HepG2 (cell line): ENCODE data around the gene CDK7.

Source experiments
- AGO1 ChIP-seq: fragments of 200-400 bp; formaldehyde crosslinking; IDR thresholded peaks from 2 replicates; pipeline ENCODE4 v1.6.1; 2017; ENCODE audit warnings: mild to moderate bottlenecking, low read depth, low read length, moderate library complexity; ENCODE audit not compliant: poor library complexity, severe bottlenecking
- CBX2 ChIP-seq, 2 experiments: fragments of 200-600 bp in 1 of 2; sonication (generic); formaldehyde crosslinking in 1 of 2; IDR thresholded peaks; 2 replicates each; pipeline versions ENCODE4 v1.7.0 to v1.8.1; 2018 to 2022; ENCODE audit warnings: low read depth in 2 of 2, low read length in 1 of 2, mild to moderate bottlenecking in 1 of 2, missing genetic modification reagents in 1 of 2
- NCOR1 ChIP-seq: fragments of 200-600 bp; sonication (generic); IDR thresholded peaks from 2 replicates; pipeline ENCODE4 v1.7.0; 2017; ENCODE audit warnings: antibody characterized with exemption, low read length, borderline replicate concordance
- POLR2A ChIP-seq, 2 experiments: IDR thresholded peaks; 2 replicates each; pipeline ENCODE4 v1.6.1; 2011; ENCODE audit warnings: low read depth in 2 of 2, low read length in 2 of 2, mild to moderate bottlenecking in 1 of 2, moderate library complexity in 1 of 2; ENCODE audit not compliant: insufficient read depth in 1 of 2
- TGIF2 ChIP-seq: IDR thresholded peaks from 2 replicates; pipeline ENCODE4 v1.6.1; 2016; ENCODE audit warnings: control low read depth, missing compliant biosample characterization
- ZNF431 ChIP-seq: sonication (generic); formaldehyde crosslinking; IDR thresholded peaks from 2 replicates; pipeline ENCODE4 v1.9.0; 2022; ENCODE audit warnings: missing genetic modification reagents, low read depth, mild to moderate bottlenecking, borderline replicate concordance
- ZNF468 ChIP-seq: sonication (generic); formaldehyde crosslinking; IDR thresholded peaks from 2 replicates; pipeline ENCODE4 v1.8.0; 2022; ENCODE audit warnings: mild to moderate bottlenecking, moderate library complexity, missing genetic modification reagents
- ZNF75D ChIP-seq: sonication (generic); formaldehyde crosslinking; IDR thresholded peaks from 2 replicates; pipeline ENCODE4 v1.8.1; 2023; ENCODE audit warnings: missing genetic modification reagents, mild to moderate bottlenecking, borderline replicate concordance
- ZSCAN30 ChIP-seq: sonication (generic); formaldehyde crosslinking; IDR thresholded peaks from 2 replicates; pipeline ENCODE4 v1.5.0; 2020; ENCODE audit warnings: mild to moderate bottlenecking, missing genetic modification reagents
- TF ChIP-seq, protein P1 (sequence below): sonication (generic); formaldehyde crosslinking; IDR thresholded peaks from 2 replicates; pipeline ENCODE4 v1.9.0; 2021; ENCODE audit warnings: missing genetic modification reagents, mild to moderate bottlenecking, borderline replicate concordance
- TF ChIP-seq, protein P2 (sequence below): sonication (generic); formaldehyde crosslinking; IDR thresholded peaks from 2 replicates; pipeline ENCODE4 v1.5.0; 2020; ENCODE audit warnings: mild to moderate bottlenecking, missing genetic modification reagents, moderate library complexity
- TF ChIP-seq, protein P3 (sequence below): sonication (generic); formaldehyde crosslinking; conservative IDR thresholded peaks from 2 replicates; pipeline ENCODE4 v1.4.0; 2020; ENCODE audit warnings: missing genetic modification reagents

DNA sequence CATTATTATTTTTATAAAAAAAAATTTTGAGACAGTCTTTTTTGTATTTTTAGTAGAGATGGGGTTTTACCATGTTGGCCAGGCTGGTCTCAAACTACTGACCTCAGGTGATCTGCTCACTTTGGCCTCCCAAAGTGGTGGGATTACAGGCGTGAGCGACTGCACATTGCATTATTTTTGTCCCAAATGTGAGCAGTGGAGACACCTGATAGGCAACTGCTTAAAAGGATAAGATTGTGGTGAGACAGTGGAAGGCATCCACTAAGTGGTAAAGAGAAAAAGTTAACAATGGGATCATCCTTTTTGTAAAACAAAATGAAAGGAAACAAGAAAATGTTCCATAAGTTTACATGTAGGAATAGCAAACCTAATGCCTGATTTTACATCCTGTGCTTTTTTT lies 47.3 kb upstream of the CDK7 start:
- TF ChIP-seq, protein P1, sequence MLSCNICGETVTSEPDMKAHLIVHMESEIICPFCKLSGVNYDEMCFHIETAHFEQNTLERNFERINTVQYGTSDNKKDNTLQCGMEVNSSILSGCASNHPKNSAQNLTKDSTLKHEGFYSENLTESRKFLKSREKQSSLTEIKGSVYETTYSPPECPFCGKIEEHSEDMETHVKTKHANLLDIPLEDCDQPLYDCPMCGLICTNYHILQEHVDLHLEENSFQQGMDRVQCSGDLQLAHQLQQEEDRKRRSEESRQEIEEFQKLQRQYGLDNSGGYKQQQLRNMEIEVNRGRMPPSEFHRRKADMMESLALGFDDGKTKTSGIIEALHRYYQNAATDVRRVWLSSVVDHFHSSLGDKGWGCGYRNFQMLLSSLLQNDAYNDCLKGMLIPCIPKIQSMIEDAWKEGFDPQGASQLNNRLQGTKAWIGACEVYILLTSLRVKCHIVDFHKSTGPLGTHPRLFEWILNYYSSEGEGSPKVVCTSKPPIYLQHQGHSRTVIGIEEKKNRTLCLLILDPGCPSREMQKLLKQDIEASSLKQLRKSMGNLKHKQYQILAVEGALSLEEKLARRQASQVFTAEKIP (CRISPR knock-in tag): no peak
- no peak for TF ChIP-seq NCOR1
- no peak for TF ChIP-seq POLR2A (IDR thresholded peaks at IDR 0.05; ENCODE audit: insufficient read depth in 1 of 2, low read depth in 2 of 2, low read length in 2 of 2)
- no peak for TF ChIP-seq ZNF75D (CRISPR knock-in tag)
- TF ChIP-seq ZNF431 (CRISPR knock-in tag): no peak
- TF ChIP-seq TGIF2: no peak
- no peak for TF ChIP-seq ZSCAN30 (CRISPR knock-in tag)
- TF ChIP-seq ZNF468: no peak
- TF ChIP-seq, protein P2, sequence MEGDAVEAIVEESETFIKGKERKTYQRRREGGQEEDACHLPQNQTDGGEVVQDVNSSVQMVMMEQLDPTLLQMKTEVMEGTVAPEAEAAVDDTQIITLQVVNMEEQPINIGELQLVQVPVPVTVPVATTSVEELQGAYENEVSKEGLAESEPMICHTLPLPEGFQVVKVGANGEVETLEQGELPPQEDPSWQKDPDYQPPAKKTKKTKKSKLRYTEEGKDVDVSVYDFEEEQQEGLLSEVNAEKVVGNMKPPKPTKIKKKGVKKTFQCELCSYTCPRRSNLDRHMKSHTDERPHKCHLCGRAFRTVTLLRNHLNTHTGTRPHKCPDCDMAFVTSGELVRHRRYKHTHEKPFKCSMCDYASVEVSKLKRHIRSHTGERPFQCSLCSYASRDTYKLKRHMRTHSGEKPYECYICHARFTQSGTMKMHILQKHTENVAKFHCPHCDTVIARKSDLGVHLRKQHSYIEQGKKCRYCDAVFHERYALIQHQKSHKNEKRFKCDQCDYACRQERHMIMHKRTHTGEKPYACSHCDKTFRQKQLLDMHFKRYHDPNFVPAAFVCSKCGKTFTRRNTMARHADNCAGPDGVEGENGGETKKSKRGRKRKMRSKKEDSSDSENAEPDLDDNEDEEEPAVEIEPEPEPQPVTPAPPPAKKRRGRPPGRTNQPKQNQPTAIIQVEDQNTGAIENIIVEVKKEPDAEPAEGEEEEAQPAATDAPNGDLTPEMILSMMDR (CRISPR knock-in tag): no peak
- TF ChIP-seq CBX2 (IDR thresholded peaks at IDR 0.05; ENCODE audit: low read depth, low read length): no peak
- no peak for TF ChIP-seq CBX2 (CRISPR knock-in tag; IDR thresholded peaks at IDR 0.05; ENCODE audit: low read depth)
- TF ChIP-seq AGO1: no peak
- TF ChIP-seq, protein P3, sequence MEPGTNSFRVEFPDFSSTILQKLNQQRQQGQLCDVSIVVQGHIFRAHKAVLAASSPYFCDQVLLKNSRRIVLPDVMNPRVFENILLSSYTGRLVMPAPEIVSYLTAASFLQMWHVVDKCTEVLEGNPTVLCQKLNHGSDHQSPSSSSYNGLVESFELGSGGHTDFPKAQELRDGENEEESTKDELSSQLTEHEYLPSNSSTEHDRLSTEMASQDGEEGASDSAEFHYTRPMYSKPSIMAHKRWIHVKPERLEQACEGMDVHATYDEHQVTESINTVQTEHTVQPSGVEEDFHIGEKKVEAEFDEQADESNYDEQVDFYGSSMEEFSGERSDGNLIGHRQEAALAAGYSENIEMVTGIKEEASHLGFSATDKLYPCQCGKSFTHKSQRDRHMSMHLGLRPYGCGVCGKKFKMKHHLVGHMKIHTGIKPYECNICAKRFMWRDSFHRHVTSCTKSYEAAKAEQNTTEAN (CRISPR knock-in tag): no peak
